GM12878 (cell line): ENCODE data around the gene TRPM3. TPM values are rescaled to one million over a fixed set of nuclear protein-coding genes. Genes with fewer than 3 reads are reported as not detected.

Experiments
- ATAC-seq: fragments of 200-7000 bp; cut with Tn5 transposase; 3 replicates; pipeline ENCODE4 v1.9.1; 2020; ENCODE audit warnings: mild to moderate bottlenecking, moderate library complexity
- BruUV-seq: library from RNA; stranded (reverse); fragments of 400-500 nt; replicated peaks from 2 replicates; lab custom pipeline; 2021; lab: Mats Ljungman, UMichigan
- CTCF ChIA-PET: fragments of 300-600 bp; sonication (Branson Sonifier 250); formaldehyde crosslinking; extraction: SDS; loops from one replicate; lab custom pipeline; 2021; ENCODE audit warnings: inconsistent platforms; lab: Yijun Ruan, JAX
- POLR2A ChIA-PET: fragments of 350-600 bp; formaldehyde crosslinking; extraction: SDS; loops from one replicate; lab custom pipeline; 2021; ENCODE audit warnings: inconsistent platforms; lab: Charles Lee
- RAD21 ChIA-PET: fragments of 300-600 bp; sonication (Branson Sonifier 250); formaldehyde crosslinking; loops from one replicate; lab custom pipeline; 2023; ENCODE audit warnings: antibody characterized with exemption; ENCODE audit not compliant: unreplicated experiment; lab: Charles Lee
- SMC1A ChIA-PET: fragments of 300-600 bp; sonication (Branson Sonifier 250); formaldehyde crosslinking; loops from one replicate; lab custom pipeline; 2023; ENCODE audit not compliant: unreplicated experiment, uncharacterized antibody; lab: Charles Lee
- DNase-seq: peaks from one replicate; pipeline ENCODE4 v3.0.0-alpha.2; 2011; ENCODE audit warnings: low read depth, low spot score
- FAIRE-seq: peaks from 3 replicates; lab custom pipeline; 2011; peaks lifted over from hg19 to GRCh38; lab: Jason Lieb, UNC
- H2AFZ ChIP-seq: 2 replicates; pipeline ENCODE4 v1.6.0; 2011; ENCODE audit warnings: low read depth, low read length, control low read depth; ENCODE audit not compliant: control insufficient read depth
- H3K27ac ChIP-seq: 2 replicates; pipeline ENCODE4 v1.5.1; 2011; ENCODE audit warnings: control low read depth; ENCODE audit not compliant: control insufficient read depth, insufficient read depth
- H3K27me3 ChIP-seq, 2 experiments: replicated peaks in 1 of 2; 2 replicates each; pipeline versions ENCODE4 v1.6.0 to v1.6.1; 2011; ENCODE audit warnings: low read length in 1 of 2; ENCODE audit not compliant: control insufficient read depth in 2 of 2, insufficient read depth in 2 of 2
- H3K36me3 ChIP-seq, 2 experiments: 2 replicates each; pipeline ENCODE4 v1.5.1; 2011; ENCODE audit warnings: low read length in 1 of 2; ENCODE audit not compliant: control insufficient read depth in 2 of 2, insufficient read depth in 2 of 2
- H3K4me1 ChIP-seq: 2 replicates; pipeline ENCODE4 v1.6.1; 2011; ENCODE audit warnings: mild to moderate bottlenecking, low read length, moderate library complexity, mixed read lengths; ENCODE audit not compliant: control insufficient read depth, insufficient read depth
- H3K4me2 ChIP-seq: 2 replicates; pipeline ENCODE4 v1.6.0; 2011; ENCODE audit warnings: control low read depth; ENCODE audit not compliant: control insufficient read depth, insufficient read depth
- H3K4me3 ChIP-seq: fragments of 200-600 bp; sonication (generic); 2 replicates; pipeline ENCODE4 v1.5.1; 2016
- H3K79me2 ChIP-seq: 2 replicates; pipeline ENCODE4 v1.6.0; 2011; ENCODE audit warnings: low read length; ENCODE audit not compliant: control insufficient read depth, insufficient read depth
- H3K9ac ChIP-seq: 2 replicates; pipeline ENCODE4 v1.8.0; 2011; ENCODE audit warnings: low read length, control low read depth, mixed read lengths; ENCODE audit not compliant: control insufficient read depth, insufficient read depth
- H3K9me3 ChIP-seq: replicated peaks from 3 replicates; pipeline ENCODE4 v1.5.1; 2011; ENCODE audit warnings: mild to moderate bottlenecking, low read length; ENCODE audit not compliant: control insufficient read depth, insufficient read depth
- H4K20me1 ChIP-seq: 2 replicates; pipeline ENCODE4 v1.6.0; 2011; ENCODE audit not compliant: control insufficient read depth, insufficient read depth
- ATF3 ChIP-seq: IDR thresholded peaks from 2 replicates; pipeline ENCODE4 v1.6.1; 2011; ENCODE audit warnings: low read depth, mild to moderate bottlenecking, low read length, moderate library complexity, borderline replicate concordance; ENCODE audit errors: extremely low read depth
- BHLHE40 ChIP-seq, 2 experiments: fragments of 450-650 bp in 1 of 2; IDR thresholded peaks; 2 replicates each; pipeline ENCODE4 v1.6.1; 2011 to 2017; ENCODE audit warnings: low read depth in 2 of 2, borderline replicate concordance in 1 of 2, improper control_type of control experiment in 1 of 2, low read length in 1 of 2, mild to moderate bottlenecking in 1 of 2
- JUNB ChIP-seq: IDR thresholded peaks from 2 replicates; pipeline ENCODE4 v1.6.1; 2016; ENCODE audit warnings: antibody characterized with exemption, mild to moderate bottlenecking
- MEF2A ChIP-seq: IDR thresholded peaks from 2 replicates; pipeline ENCODE4 v1.6.1; 2011; ENCODE audit warnings: low read depth, mild to moderate bottlenecking, low read length, moderate library complexity; ENCODE audit not compliant: insufficient read depth
- MEF2B ChIP-seq: fragments of 450-650 bp; IDR thresholded peaks from 2 replicates; pipeline ENCODE4 v1.6.1; 2018; ENCODE audit warnings: mild to moderate bottlenecking, moderate library complexity; ENCODE audit not compliant: partially characterized antibody, poor library complexity, severe bottlenecking
- MYC ChIP-seq: IDR thresholded peaks from 2 replicates; pipeline ENCODE4 v1.6.1; 2011; ENCODE audit warnings: mild to moderate bottlenecking, low read length, moderate library complexity, inconsistent platforms; ENCODE audit not compliant: insufficient read depth, insufficient replicate concordance, insufficient read length, severe bottlenecking
- NR2C2 ChIP-seq: IDR thresholded peaks from 2 replicates; pipeline ENCODE4 v1.6.1; 2011; ENCODE audit warnings: borderline replicate concordance, low read depth; ENCODE audit not compliant: control insufficient read depth, insufficient read length
- REST ChIP-seq: IDR thresholded peaks from 2 replicates; pipeline ENCODE4 v1.6.1; 2012; ENCODE audit warnings: mild to moderate bottlenecking, low read depth, low read length
- SIN3A ChIP-seq: IDR thresholded peaks from 2 replicates; pipeline ENCODE4 v1.6.1; 2012; ENCODE audit warnings: low read depth, low read length, improper control_type of control experiment
- SPI1 ChIP-seq: IDR thresholded peaks from 2 replicates; pipeline ENCODE4 v1.6.1; 2011; ENCODE audit warnings: low read depth, mild to moderate bottlenecking, low read length, moderate library complexity, borderline replicate concordance; ENCODE audit not compliant: insufficient read depth
- SREBF1 ChIP-seq: IDR thresholded peaks from 2 replicates; pipeline ENCODE4 v1.6.1; 2012; ENCODE audit warnings: mild to moderate bottlenecking, low read length
- TBL1XR1 ChIP-seq: IDR thresholded peaks from 2 replicates; pipeline ENCODE4 v1.6.1; 2012; ENCODE audit warnings: low read depth, low read length, improper control_type of control experiment
- WGBS: methylation state at CpG from one replicate; pipeline ENCODE4 v1.1.6; 2016; ENCODE audit warnings: low lambda C conversion rate; ENCODE audit not compliant: insufficient replicate concordance, insufficient coverage; ENCODE audit errors: missing lambda C conversion rate; 5-methylcytosine and 5-hydroxymethylcytosine counted together
- in situ Hi-C: fragments of 300-500 bp; cut with MboI; formaldehyde crosslinking; loops from 9 replicates; pipeline ENCODE4 v1.14.3; 2018; ENCODE audit warnings: mixed read lengths
- intact Hi-C: fragments of 100-400 bp; cut with micrococcal nuclease; formaldehyde crosslinking; loops from one replicate; pipeline ENCODE4 v1.14.2; 2022; ENCODE audit not compliant: unreplicated experiment
- polyA plus RNA-seq, 11 experiments: library from polyadenylated mRNA; depleted of rRNA in 4 of 11; unstranded in 6 of 11; stranded (reverse) in 5 of 11; fragments of >200 nt; fragmentation: Nextera tagmentation in 4 of 11; fragmentation: Illumina TruSeq in 1 of 11; extraction: Ambion mirVana in 4 of 11; extraction: Trizol in 1 of 11; gene quantifications; 1 replicate in 1 of 11; 2 replicates in 10 of 11; pipeline versions ENCODE4 v1.2.1 to v1.2.3, GENCODE V29; 2011 to 2016; ENCODE audit warnings: inconsistent platforms in 2 of 11, missing spikeins in 2 of 11, low read depth in 1 of 11
- total RNA-seq, 4 experiments: library from RNA; depleted of rRNA in 3 of 4; stranded (reverse); fragments of >200 nt in 3 of 4; fragmentation: Illumina TruSeq in 1 of 4; extraction: Trizol in 1 of 4; gene quantifications; 2 replicates each; pipeline versions ENCODE4 v1.2.1 to v1.2.3, GENCODE V29; 2013 to 2021

The TRPM3 gene
- total and polyA plus RNA-seq, 10 of the 15 experiments (the other 5 are each of a cell fraction or from before 2014, with no cell fraction given) = not detected

- intact Hi-C loops (no loop called here), in situ Hi-C loops (loop anchor here (10.0 kb wide), 1 partner anchor 164 kb away; no protein-coding TSS in a partner anchor)
- Histone ChIP-seq H4K20me1 (no peaks in the 10 kb centered on the region), H3K4me3 (no peak overlapping the region), H3K9ac (no peak overlapping the region), H3K9me3 (peaks cover 2% of the 10 kb centered on the region; the same call in 1 of the 3 replicates), H3K27ac (no peak overlapping the region), H3K79me2 (no peaks in the 10 kb centered on the region), H2AFZ (no peak overlapping the region), H3K4me2 (no peak overlapping the region), H3K4me1 (no peaks in the 10 kb centered on the region), H3K27me3 (no peaks in the 10 kb centered on the region), H3K36me3 (no peaks in the 10 kb centered on the region)
- no peak for ATAC-seq
- ChIA-PET SMC1A (interaction anchor here (1.2 kb wide), 1 partner anchor 273 kb away, joined by 3 read pairs; no protein-coding TSS in a partner anchor), RAD21 (no interaction called here), POLR2A (no interaction called here), CTCF (interaction anchor here (1.1 to 2.0 kb wide), 2 partner anchors 268 to 498 kb away, joined by 4 to 5 read pairs; no protein-coding TSS in a partner anchor)
- DNase-seq = no peak
- BruUV-seq = no TSS peak
- 35% methylated on average over 2 of the region's 2 CpGs for WGBS
- no peak for TF ChIP-seq MEF2B
- TF ChIP-seq MYC = no peak
- TF ChIP-seq SPI1 = no peak
- TF ChIP-seq, all 136 proteins: peak for 0
- FAIRE-seq = no peak
These were observed 512.4 kb downstream of the TRPM3 start for GRCh38 chr9:70609011-70609410.

- in situ Hi-C loops = loop anchor here (10.0 kb wide), 1 partner anchor 163 kb away; no protein-coding TSS in a partner anchor
- POLR2A ChIA-PET = no interaction called here
- no peak overlapping the region for H3K9ac ChIP-seq
- H3K27me3 ChIP-seq = no peaks in the 10 kb centered on the region
- H3K27ac ChIP-seq = no peak overlapping the region
- no peaks in the 10 kb centered on the region for H3K4me1 ChIP-seq
- CTCF ChIA-PET = interaction anchor here (0.8 to 2.0 kb wide), 2 partner anchors 9 to 267 kb away, joined by 3 to 5 read pairs; no protein-coding TSS in a partner anchor
- no peak overlapping the region for H3K4me3 ChIP-seq
- BruUV-seq = no TSS peak
- intact Hi-C loops = no loop called here
- SMC1A ChIA-PET = interaction anchor here (0.6 to 1.2 kb wide), 3 partner anchors 68 to 272 kb away, joined by 3 to 4 read pairs (median 3); no protein-coding TSS in a partner anchor
- H3K4me2 ChIP-seq = no peak overlapping the region
- peak overlapping the region; percentile 9; the same call in 1 of the 2 replicates for H2AFZ ChIP-seq
- WGBS = 49% methylated on average over 9 of the region's 9 CpGs
- ATAC-seq (peak; percentile 78), FAIRE-seq (no peak), DNase-seq (no peak)
- no peaks in the 10 kb centered on the region for H4K20me1 ChIP-seq
- peaks cover 2% of the 10 kb centered on the region; the same call in 1 of the 3 replicates for H3K9me3 ChIP-seq
- RAD21 ChIA-PET = interaction anchor here (0.6 kb wide), 1 partner anchor 134 kb away, joined by 5 read pairs; no protein-coding TSS in a partner anchor
- no peaks in the 10 kb centered on the region for H3K79me2 ChIP-seq
- H3K36me3 ChIP-seq = no peaks in the 10 kb centered on the region
- TF ChIP-seq SIN3A (no peak), REST (no peak), MEF2A (no peak), TBL1XR1 (no peak), NR2C2 (no peak), SPI1 (peak; percentile 93), SREBF1 (0 out of 2 replicates have a peak, but pooled peaks have one; percentile 13), JUNB (no peak), BHLHE40 (IDR thresholded peaks at IDR 0.05; ENCODE audit: borderline replicate concordance in 1 of 2, low read depth in 2 of 2, low read length in 1 of 2) (no peak), ATF3 (no peak)
These were observed 513.5 kb downstream of the TRPM3 start for GRCh38 chr9:70607926-70608325.
